Keratinocyte (primary cell): ENCODE results near the gene SHC3.

Experiments
- EZH2 ChIP-seq: IDR thresholded peaks from one replicate; pipeline ENCODE4 v1.6.1; 2012; ENCODE audit warnings: inconsistent platforms, mild to moderate bottlenecking, low read length, moderate library complexity
- TF ChIP-seq, protein P1 (sequence below), 3 experiments: IDR thresholded peaks in 1 of 3; conservative IDR thresholded peaks in 1 of 3; optimal IDR thresholded peaks in 1 of 3; 2 replicates in 2 of 3; 3 replicates in 1 of 3; pipeline versions ENCODE3 to v1.5.1; 2011; ENCODE audit warnings: low read length in 3 of 3, mild to moderate bottlenecking in 3 of 3, moderate library complexity in 2 of 3, control low read depth in 1 of 3, inconsistent platforms in 1 of 3; ENCODE audit not compliant: insufficient read depth in 2 of 3; ENCODE audit errors: extremely low read depth in 1 of 3

DNA sequence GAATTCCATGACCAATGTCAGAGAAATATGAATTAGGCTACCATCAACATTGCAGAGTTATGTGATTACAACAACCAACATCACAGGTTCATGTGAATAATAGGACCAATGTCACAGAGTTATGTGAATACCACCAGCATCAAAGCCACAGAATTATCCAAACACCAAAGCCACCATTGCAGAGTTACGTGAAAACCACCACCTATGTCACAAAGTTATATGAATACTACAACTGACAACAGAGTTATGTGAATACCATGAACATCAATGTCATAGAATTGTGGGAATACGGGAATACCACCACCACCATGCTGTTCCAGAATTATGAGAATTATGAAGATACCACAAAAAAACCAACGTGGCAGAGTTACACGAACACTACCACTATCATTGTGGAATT lies 64.8 kb downstream of the SHC3 start:
- TF ChIP-seq, protein P1, sequence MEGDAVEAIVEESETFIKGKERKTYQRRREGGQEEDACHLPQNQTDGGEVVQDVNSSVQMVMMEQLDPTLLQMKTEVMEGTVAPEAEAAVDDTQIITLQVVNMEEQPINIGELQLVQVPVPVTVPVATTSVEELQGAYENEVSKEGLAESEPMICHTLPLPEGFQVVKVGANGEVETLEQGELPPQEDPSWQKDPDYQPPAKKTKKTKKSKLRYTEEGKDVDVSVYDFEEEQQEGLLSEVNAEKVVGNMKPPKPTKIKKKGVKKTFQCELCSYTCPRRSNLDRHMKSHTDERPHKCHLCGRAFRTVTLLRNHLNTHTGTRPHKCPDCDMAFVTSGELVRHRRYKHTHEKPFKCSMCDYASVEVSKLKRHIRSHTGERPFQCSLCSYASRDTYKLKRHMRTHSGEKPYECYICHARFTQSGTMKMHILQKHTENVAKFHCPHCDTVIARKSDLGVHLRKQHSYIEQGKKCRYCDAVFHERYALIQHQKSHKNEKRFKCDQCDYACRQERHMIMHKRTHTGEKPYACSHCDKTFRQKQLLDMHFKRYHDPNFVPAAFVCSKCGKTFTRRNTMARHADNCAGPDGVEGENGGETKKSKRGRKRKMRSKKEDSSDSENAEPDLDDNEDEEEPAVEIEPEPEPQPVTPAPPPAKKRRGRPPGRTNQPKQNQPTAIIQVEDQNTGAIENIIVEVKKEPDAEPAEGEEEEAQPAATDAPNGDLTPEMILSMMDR (optimal IDR thresholded peaks at IDR 0.05 in 1 of 3, IDR thresholded peaks at IDR 0.05 in 1 of 3, conservative IDR thresholded peaks at IDR 0.05 in 1 of 3; ENCODE audit: extremely low read depth in 1 of 3, insufficient read depth in 2 of 3, low read length in 3 of 3), result no peak
- no peak for TF ChIP-seq EZH2
